ENCODE measurements around the gene ARFRP1. TPM values are rescaled to one million over a fixed set of nuclear protein-coding genes. Genes with fewer than 3 reads are reported as not detected.
A peak's percentile ranks its signal among the peaks of the same experiment; 100 is the strongest.

ARFRP1 gene
- total RNA-seq, 1 experiment from 2014 or later = 71.2 TPM

DNA sequence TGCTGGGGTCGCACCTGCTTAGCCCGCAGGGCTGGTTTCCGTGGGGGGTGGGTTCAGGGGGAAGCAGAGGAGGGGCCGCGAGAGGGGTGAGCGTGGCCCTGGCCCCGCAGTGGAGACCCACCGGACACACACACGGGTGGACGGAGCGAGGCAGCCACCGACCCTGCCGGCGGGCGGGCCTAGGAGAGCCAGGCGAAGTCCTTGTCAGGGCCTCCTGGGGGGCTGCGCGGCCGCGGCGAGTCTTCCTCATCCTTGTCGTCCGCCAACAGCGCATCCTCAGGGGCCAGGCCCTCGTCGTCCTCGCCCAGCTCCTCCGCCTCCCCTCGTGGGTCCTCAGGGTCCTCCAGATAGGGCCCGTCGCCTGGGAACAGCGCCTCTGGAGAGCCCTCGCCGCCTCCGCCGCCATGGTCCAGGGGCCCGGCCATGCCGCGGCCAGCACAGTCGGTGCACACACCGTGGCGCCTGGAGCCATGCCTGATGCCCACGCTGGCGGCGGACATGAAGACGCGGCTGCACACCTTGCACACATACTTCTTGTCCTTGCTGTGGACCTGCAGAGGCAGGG lies 39.1 kb upstream of the ARFRP1 start:
- Histone ChIP-seq H3K9ac (ENCODE audit: low read length) (no peak overlapping the region), H3K4me2 (ENCODE audit: low read length) (no peak overlapping the region), H4K20me1 (ENCODE audit: low read length) (no peaks in the 10 kb centered on the region), H3K27me3 (ENCODE audit: low read length) (no peaks in the 10 kb centered on the region), H3K79me2 (ENCODE audit: low read length) (peaks cover 4% of the 10 kb centered on the region), H3K9me3 (ENCODE audit: low read length) (no peaks in the 10 kb centered on the region), H3K27ac (ENCODE audit: low read length) (no peak overlapping the region), H3K36me3 (ENCODE audit: low read depth, low read length) (peaks cover 20% of the 10 kb centered on the region), H3K4me3 (ENCODE audit: low read length) (no peak overlapping the region), H2AFZ (ENCODE audit: low read length) (no peak overlapping the region), H3F3A (ENCODE audit: low read length, unreplicated experiment) (no peaks in the 10 kb centered on the region), H3K9me2 (replicated peaks; ENCODE audit: low read length) (no peaks in the 10 kb centered on the region), H3K4me1 (ENCODE audit: insufficient read depth, low read length) (peaks cover 2% of the 10 kb centered on the region)
- no TSS peak for BruUV-seq (replicated peaks)
- CTCF ChIA-PET = no interaction called here
- no peak for ATAC-seq
- TF ChIP-seq, protein P1, sequence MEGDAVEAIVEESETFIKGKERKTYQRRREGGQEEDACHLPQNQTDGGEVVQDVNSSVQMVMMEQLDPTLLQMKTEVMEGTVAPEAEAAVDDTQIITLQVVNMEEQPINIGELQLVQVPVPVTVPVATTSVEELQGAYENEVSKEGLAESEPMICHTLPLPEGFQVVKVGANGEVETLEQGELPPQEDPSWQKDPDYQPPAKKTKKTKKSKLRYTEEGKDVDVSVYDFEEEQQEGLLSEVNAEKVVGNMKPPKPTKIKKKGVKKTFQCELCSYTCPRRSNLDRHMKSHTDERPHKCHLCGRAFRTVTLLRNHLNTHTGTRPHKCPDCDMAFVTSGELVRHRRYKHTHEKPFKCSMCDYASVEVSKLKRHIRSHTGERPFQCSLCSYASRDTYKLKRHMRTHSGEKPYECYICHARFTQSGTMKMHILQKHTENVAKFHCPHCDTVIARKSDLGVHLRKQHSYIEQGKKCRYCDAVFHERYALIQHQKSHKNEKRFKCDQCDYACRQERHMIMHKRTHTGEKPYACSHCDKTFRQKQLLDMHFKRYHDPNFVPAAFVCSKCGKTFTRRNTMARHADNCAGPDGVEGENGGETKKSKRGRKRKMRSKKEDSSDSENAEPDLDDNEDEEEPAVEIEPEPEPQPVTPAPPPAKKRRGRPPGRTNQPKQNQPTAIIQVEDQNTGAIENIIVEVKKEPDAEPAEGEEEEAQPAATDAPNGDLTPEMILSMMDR (conservative IDR thresholded peaks at IDR 0.05; ENCODE audit: low read depth, low read length) = no peak
- TF ChIP-seq EZH2phosphoT487 (IDR thresholded peaks at IDR 0.05; ENCODE audit: borderline replicate concordance, low read length) = no peak
- no peak for TF ChIP-seq EZH2 (IDR thresholded peaks at IDR 0.05; ENCODE audit: low read length, unreplicated experiment)
- POLR2A ChIA-PET (ENCODE audit: unreplicated experiment) = no interaction called here
- intact Hi-C loops (cut with micrococcal nuclease) = no loop called here
- no peak for DNase-seq

DNA sequence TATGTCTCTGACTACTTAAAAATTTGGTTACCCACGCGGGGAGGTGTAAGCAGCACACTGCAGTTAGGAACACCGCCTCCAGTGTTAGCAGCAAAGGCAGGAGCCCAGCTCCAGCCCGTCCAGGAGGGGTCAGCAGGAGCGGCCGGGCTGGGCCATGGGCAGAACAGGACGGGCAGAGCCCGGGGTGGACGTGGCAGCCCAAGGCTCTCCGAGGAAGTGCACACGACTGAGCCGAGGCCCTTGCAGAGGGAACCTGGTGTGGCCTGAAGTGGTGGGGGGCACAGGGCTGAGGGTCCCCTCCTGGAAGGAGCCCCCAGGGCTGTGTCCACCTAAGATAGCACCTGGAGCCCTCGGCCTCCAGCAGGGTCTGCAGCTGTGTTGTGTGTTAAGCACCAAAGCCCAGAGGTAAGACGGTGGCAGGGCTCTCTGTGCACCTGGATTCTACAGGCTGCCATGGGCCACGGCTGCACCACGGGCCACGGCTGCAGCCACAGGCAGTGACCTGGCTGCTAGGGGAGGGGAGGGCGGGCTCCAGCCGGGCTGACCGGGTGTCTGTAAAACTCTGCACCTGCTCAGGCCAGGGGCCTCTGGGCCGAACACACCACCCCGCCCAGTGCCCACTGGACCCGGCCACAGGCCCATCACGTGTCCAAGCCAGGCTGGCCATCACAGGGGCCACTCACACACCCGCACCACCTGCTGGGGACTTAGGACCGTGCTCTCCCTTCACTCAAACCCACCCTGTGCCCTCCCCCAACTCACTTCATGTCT lies 38.4 kb upstream of the ARFRP1 start:
- no peak for DNase-seq
- Histone ChIP-seq H3K9ac (ENCODE audit: low read length) (no peak overlapping the region), H3K27me3 (ENCODE audit: low read length) (no peaks in the 10 kb centered on the region), H3F3A (ENCODE audit: low read length, unreplicated experiment) (no peaks in the 10 kb centered on the region), H3K4me3 (ENCODE audit: low read length) (no peak overlapping the region), H2AFZ (ENCODE audit: low read length) (no peak overlapping the region), H3K36me3 (ENCODE audit: low read depth, low read length) (peaks cover 22% of the 10 kb centered on the region), H3K9me2 (replicated peaks; ENCODE audit: low read length) (no peaks in the 10 kb centered on the region), H3K4me1 (ENCODE audit: insufficient read depth, low read length) (peaks cover 9% of the 10 kb centered on the region), H3K79me2 (ENCODE audit: low read length) (peaks cover 10% of the 10 kb centered on the region), H4K20me1 (ENCODE audit: low read length) (no peaks in the 10 kb centered on the region), H3K4me2 (ENCODE audit: low read length) (no peak overlapping the region), H3K27ac (ENCODE audit: low read length) (no peak overlapping the region), H3K9me3 (ENCODE audit: low read length) (no peaks in the 10 kb centered on the region)
- ATAC-seq = peak; percentile 16; the same call in 1 of the 2 replicates
- TF ChIP-seq EZH2phosphoT487 (IDR thresholded peaks at IDR 0.05; ENCODE audit: borderline replicate concordance, low read length) (no peak), EZH2 (IDR thresholded peaks at IDR 0.05; ENCODE audit: low read length, unreplicated experiment) (no peak)
- TF ChIP-seq, protein P1 (conservative IDR thresholded peaks at IDR 0.05; ENCODE audit: low read depth, low read length) = no peak
- BruUV-seq (replicated peaks) = no TSS peak
- ChIA-PET CTCF (no interaction called here), POLR2A (ENCODE audit: unreplicated experiment) (no interaction called here)
- intact Hi-C loops (cut with micrococcal nuclease) = no loop called here

DNA sequence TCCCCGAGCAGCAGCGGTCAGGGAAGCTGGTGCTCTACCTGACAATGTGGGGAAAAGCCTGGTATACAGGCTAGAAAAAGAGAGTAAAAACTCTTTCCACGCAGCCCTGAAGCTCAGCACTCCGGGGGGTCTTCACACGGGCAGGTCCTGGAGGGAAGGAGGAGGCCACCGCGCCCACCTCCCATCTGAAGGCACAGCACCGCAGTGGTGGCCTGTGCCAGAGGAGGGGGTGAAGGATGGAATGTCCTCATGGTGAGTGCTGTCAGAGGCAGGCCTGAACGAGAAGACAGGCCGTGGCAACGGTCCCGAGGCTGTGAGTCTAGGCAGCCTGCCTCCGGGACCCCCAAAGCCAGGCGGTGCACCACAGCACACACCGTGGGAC lies 37.6 kb upstream of the ARFRP1 start:
- H3K4me3 ChIP-seq (ENCODE audit: low read length) = no peak overlapping the region
- peaks cover 12% of the 10 kb centered on the region for H3K4me1 ChIP-seq (ENCODE audit: insufficient read depth, low read length)
- DNase-seq = no peak
- ChIA-PET CTCF (no interaction called here), POLR2A (ENCODE audit: unreplicated experiment) (no interaction called here)
- TF ChIP-seq, protein P1 (conservative IDR thresholded peaks at IDR 0.05; ENCODE audit: low read depth, low read length) = no peak
- TF ChIP-seq EZH2phosphoT487 (IDR thresholded peaks at IDR 0.05; ENCODE audit: borderline replicate concordance, low read length) = no peak
- H3K79me2 ChIP-seq (ENCODE audit: low read length) = peaks cover 13% of the 10 kb centered on the region
- H4K20me1 ChIP-seq (ENCODE audit: low read length) = no peaks in the 10 kb centered on the region
- H3K36me3 ChIP-seq (ENCODE audit: low read depth, low read length) = peaks cover 22% of the 10 kb centered on the region
- ATAC-seq = no peak
- no peak overlapping the region for H3K4me2 ChIP-seq (ENCODE audit: low read length)
- H3K9ac ChIP-seq (ENCODE audit: low read length) = no peak overlapping the region
- no peak overlapping the region for H2AFZ ChIP-seq (ENCODE audit: low read length)
- BruUV-seq (replicated peaks) = no TSS peak
- no peaks in the 10 kb centered on the region for H3F3A ChIP-seq (ENCODE audit: low read length, unreplicated experiment)
- no peaks in the 10 kb centered on the region for H3K27me3 ChIP-seq (ENCODE audit: low read length)
- no peaks in the 10 kb centered on the region for H3K9me3 ChIP-seq (ENCODE audit: low read length)
- H3K9me2 ChIP-seq (replicated peaks; ENCODE audit: low read length) = no peaks in the 10 kb centered on the region
- intact Hi-C loops (cut with micrococcal nuclease) = no loop called here
- no peak overlapping the region for H3K27ac ChIP-seq (ENCODE audit: low read length)

All from PC-3 (cell line).